Measurements from ENCODE around the gene MAPKAP1.

- TF ChIP-seq CTCF (IDR thresholded peaks at IDR 0.05; ENCODE audit: borderline replicate concordance, extremely low read depth, low read length, poor library complexity, severe bottlenecking) (no peak), EZH2 (IDR thresholded peaks at IDR 0.05; ENCODE audit: borderline replicate concordance, low read depth, low read length, severe bottlenecking) (no peak)
Measured at GRCh38 chr9:125756518-125756917, 49.5 kb upstream of the MAPKAP1 start.

Data from DND-41 (cell line).